GM23338 (cell line): ENCODE measurements around the gene TOLLIP. TPM values are rescaled to one million over a fixed set of nuclear protein-coding genes. Genes with fewer than 3 reads are reported as not detected.

Source experiments
- ATAC-seq: fragments of 200-7000 bp; cut with Tn5 transposase; 3 replicates; pipeline ENCODE4 v1.9.1; 2020
- DNase-seq: peaks from one replicate; pipeline ENCODE4 v3.0.0-alpha.2; 2015; ENCODE audit warnings: low spot score
- H2AFZ ChIP-seq: fragments of 200-600 bp; sonication (generic); 2 replicates; pipeline ENCODE4 v1.8.0; 2016; ENCODE audit warnings: antibody characterized with exemption, mild to moderate bottlenecking, moderate library complexity
- H3F3A ChIP-seq: fragments of 200-600 bp; sonication (generic); replicated peaks from 2 replicates; pipeline ENCODE4 v1.8.0; 2017; ENCODE audit warnings: antibody characterized with exemption, mixed run types, low read depth
- H3K27ac ChIP-seq: fragments of 200-600 bp; sonication (generic); 2 replicates; pipeline ENCODE4 v1.6.1; 2016; ENCODE audit warnings: low read depth
- H3K27me3 ChIP-seq: fragments of 200-600 bp; sonication (generic); 2 replicates; pipeline ENCODE4 v1.8.0; 2016; ENCODE audit warnings: mild to moderate bottlenecking, mixed run types, moderate library complexity; ENCODE audit not compliant: insufficient read depth
- H3K36me3 ChIP-seq: fragments of 200-600 bp; sonication (generic); 2 replicates; pipeline ENCODE4 v1.8.0; 2016; ENCODE audit warnings: mild to moderate bottlenecking; ENCODE audit not compliant: insufficient read depth
- H3K4me1 ChIP-seq: fragments of 200-600 bp; sonication (generic); 2 replicates; pipeline ENCODE4 v1.8.0; 2016; ENCODE audit warnings: mild to moderate bottlenecking, moderate library complexity; ENCODE audit not compliant: insufficient read depth
- H3K4me2 ChIP-seq: fragments of 200-600 bp; sonication (generic); 2 replicates; pipeline ENCODE4 v1.7.1; 2017; ENCODE audit warnings: mixed run types
- H3K4me3 ChIP-seq: fragments of 200-600 bp; sonication (generic); 2 replicates; pipeline ENCODE4 v1.6.1; 2016; ENCODE audit warnings: mixed run types
- H3K79me2 ChIP-seq: fragments of 200-600 bp; sonication (generic); replicated peaks from 2 replicates; pipeline ENCODE4 v1.8.0; 2017; ENCODE audit warnings: mild to moderate bottlenecking; ENCODE audit not compliant: insufficient read depth
- H3K9me2 ChIP-seq: fragments of 200-600 bp; sonication (generic); 2 replicates; pipeline ENCODE4 v1.8.0; 2017; ENCODE audit not compliant: insufficient read depth
- H4K20me1 ChIP-seq: fragments of 200-600 bp; sonication (generic); replicated peaks from 2 replicates; pipeline ENCODE4 v1.8.0; 2017; ENCODE audit warnings: mild to moderate bottlenecking; ENCODE audit not compliant: insufficient read depth
- H3K27ac Mint-ChIP-seq: 2 replicates; pipeline ENCODE4 v1.8.0; 2020; ENCODE audit warnings: inconsistent platforms, mild to moderate bottlenecking, moderate library complexity, mixed read lengths
- H3K27me3 Mint-ChIP-seq: 3 replicates; pipeline ENCODE4 v1.8.0; 2022; ENCODE audit warnings: low read depth, mild to moderate bottlenecking, moderate library complexity, mixed read lengths, inconsistent platforms; ENCODE audit not compliant: insufficient read depth, poor library complexity
- H3K36me3 Mint-ChIP-seq: 3 replicates; pipeline ENCODE4 v1.8.0; 2021; ENCODE audit warnings: low read depth, mild to moderate bottlenecking, inconsistent platforms, moderate library complexity, mixed read lengths
- H3K4me1 Mint-ChIP-seq: 3 replicates; pipeline ENCODE4 v1.8.0; 2020; ENCODE audit warnings: mild to moderate bottlenecking, inconsistent platforms, mixed read lengths
- H3K4me3 Mint-ChIP-seq: 3 replicates; pipeline ENCODE4 v1.8.0; 2021; ENCODE audit warnings: moderate library complexity, mild to moderate bottlenecking, inconsistent platforms, mixed read lengths
- H3K9me3 Mint-ChIP-seq: 3 replicates; pipeline ENCODE4 v1.8.0; 2020; ENCODE audit warnings: moderate library complexity, mild to moderate bottlenecking, inconsistent platforms, mixed read lengths
- CREB1 ChIP-seq: fragments of 250-450 bp; sonication (Bioruptor Pico); IDR thresholded peaks from 2 replicates; pipeline ENCODE4 v1.5.0; 2020; ENCODE audit warnings: low read depth, mild to moderate bottlenecking, moderate library complexity
- EZH2phosphoT487 ChIP-seq: fragments of 200-600 bp; sonication (generic); IDR thresholded peaks from one replicate; pipeline ENCODE4 v1.8.1; 2018; ENCODE audit warnings: antibody characterized with exemption; ENCODE audit not compliant: unreplicated experiment
- JUNB ChIP-seq: IDR thresholded peaks from one replicate; pipeline ENCODE4 v1.6.1; 2016; ENCODE audit warnings: antibody characterized with exemption; ENCODE audit not compliant: unreplicated experiment
- POLR2AphosphoS5 ChIP-seq: IDR thresholded peaks from 2 replicates; pipeline ENCODE4 v1.6.1; 2016; ENCODE audit warnings: antibody characterized with exemption, low read depth
- REST ChIP-seq: IDR thresholded peaks from one replicate; pipeline ENCODE4 v1.6.1; 2018; ENCODE audit warnings: antibody characterized with exemption; ENCODE audit not compliant: unreplicated experiment
- STAT1 ChIP-seq: IDR thresholded peaks from one replicate; pipeline ENCODE4 v1.6.1; 2016; ENCODE audit warnings: antibody characterized with exemption; ENCODE audit not compliant: unreplicated experiment
- ZNF114 ChIP-seq: fragments of 250-450 bp; sonication (Bioruptor Pico); IDR thresholded peaks from 2 replicates; pipeline ENCODE4 v1.5.0; 2020; ENCODE audit warnings: mild to moderate bottlenecking, moderate library complexity
- polyA plus RNA-seq: library from polyadenylated mRNA; unstranded; fragments of >200 nt; fragmentation: Nextera tagmentation; extraction: Ambion mirVana; gene quantifications from 2 replicates; pipeline ENCODE4 v1.2.1, GENCODE V29; 2016
- total RNA-seq: library from RNA; depleted of rRNA; stranded (reverse); fragments of >200 nt; shearing (Covaris generic); gene quantifications from 2 replicates; pipeline ENCODE4 v1.2.3, GENCODE V29; 2014
- TF ChIP-seq, protein P1 (sequence below), 2 experiments: fragments of 200-600 bp in 1 of 2; sonication (generic) in 1 of 2; conservative IDR thresholded peaks; 2 replicates each; pipeline versions ENCODE4 v1.5.1 to v1.6.1; 2016 to 2017; ENCODE audit warnings: antibody characterized with exemption in 2 of 2, low read depth in 2 of 2, mild to moderate bottlenecking in 2 of 2, moderate library complexity in 1 of 2
- TF ChIP-seq, protein P2 (sequence below): IDR thresholded peaks from 2 replicates; pipeline ENCODE4 v1.6.1; 2016; ENCODE audit warnings: antibody characterized with exemption

Gene TOLLIP
- total and polyA plus RNA-seq, 2 experiments from 2014 or later = 13.5 to 18.0 TPM

GRCh38 chr11:1303126-1303821 is 6.2 kb downstream of the TOLLIP start:
- H3F3A ChIP-seq = no peaks in the 10 kb centered on the region
- no peak overlapping the region for H3K27ac ChIP-seq
- Mint-ChIP-seq H3K4me3 (no peak overlapping the region), H3K9me3 (no peaks in the 10 kb centered on the region; the same call in 2 of the 3 replicates), H3K4me1 (peaks cover 33% of the 10 kb centered on the region), H3K36me3 (no peaks in the 10 kb centered on the region), H3K27me3 (peaks cover 7% of the 10 kb centered on the region), H3K27ac (peak overlapping the region; percentile 52; the same call in 1 of the 2 replicates)
- no peaks in the 10 kb centered on the region for H3K9me2 ChIP-seq
- ATAC-seq (peak; percentile 73), DNase-seq (peak; percentile 70)
- H3K27me3 ChIP-seq = no peaks in the 10 kb centered on the region
- H3K36me3 ChIP-seq = no peaks in the 10 kb centered on the region
- 0 out of 2 replicates have a peak, but pooled peaks cover 5% of the 10 kb centered on the region for H3K4me1 ChIP-seq
- H3K4me3 ChIP-seq = no peak overlapping the region
- H2AFZ ChIP-seq = no peak overlapping the region
- H3K4me2 ChIP-seq = no peak overlapping the region
- H4K20me1 ChIP-seq = peaks cover 5% of the 10 kb centered on the region; the same call in 1 of the 2 replicates
- TF ChIP-seq CREB1 (CRISPR knock-in tag) = no peak
- TF ChIP-seq STAT1 = no peak
- TF ChIP-seq, protein P1, sequence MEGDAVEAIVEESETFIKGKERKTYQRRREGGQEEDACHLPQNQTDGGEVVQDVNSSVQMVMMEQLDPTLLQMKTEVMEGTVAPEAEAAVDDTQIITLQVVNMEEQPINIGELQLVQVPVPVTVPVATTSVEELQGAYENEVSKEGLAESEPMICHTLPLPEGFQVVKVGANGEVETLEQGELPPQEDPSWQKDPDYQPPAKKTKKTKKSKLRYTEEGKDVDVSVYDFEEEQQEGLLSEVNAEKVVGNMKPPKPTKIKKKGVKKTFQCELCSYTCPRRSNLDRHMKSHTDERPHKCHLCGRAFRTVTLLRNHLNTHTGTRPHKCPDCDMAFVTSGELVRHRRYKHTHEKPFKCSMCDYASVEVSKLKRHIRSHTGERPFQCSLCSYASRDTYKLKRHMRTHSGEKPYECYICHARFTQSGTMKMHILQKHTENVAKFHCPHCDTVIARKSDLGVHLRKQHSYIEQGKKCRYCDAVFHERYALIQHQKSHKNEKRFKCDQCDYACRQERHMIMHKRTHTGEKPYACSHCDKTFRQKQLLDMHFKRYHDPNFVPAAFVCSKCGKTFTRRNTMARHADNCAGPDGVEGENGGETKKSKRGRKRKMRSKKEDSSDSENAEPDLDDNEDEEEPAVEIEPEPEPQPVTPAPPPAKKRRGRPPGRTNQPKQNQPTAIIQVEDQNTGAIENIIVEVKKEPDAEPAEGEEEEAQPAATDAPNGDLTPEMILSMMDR (conservative IDR thresholded peaks at IDR 0.05; ENCODE audit: low read depth in 2 of 2) = peak; percentile 57 to 76
- H3K79me2 ChIP-seq = peaks cover 85% of the 10 kb centered on the region

DNA sequence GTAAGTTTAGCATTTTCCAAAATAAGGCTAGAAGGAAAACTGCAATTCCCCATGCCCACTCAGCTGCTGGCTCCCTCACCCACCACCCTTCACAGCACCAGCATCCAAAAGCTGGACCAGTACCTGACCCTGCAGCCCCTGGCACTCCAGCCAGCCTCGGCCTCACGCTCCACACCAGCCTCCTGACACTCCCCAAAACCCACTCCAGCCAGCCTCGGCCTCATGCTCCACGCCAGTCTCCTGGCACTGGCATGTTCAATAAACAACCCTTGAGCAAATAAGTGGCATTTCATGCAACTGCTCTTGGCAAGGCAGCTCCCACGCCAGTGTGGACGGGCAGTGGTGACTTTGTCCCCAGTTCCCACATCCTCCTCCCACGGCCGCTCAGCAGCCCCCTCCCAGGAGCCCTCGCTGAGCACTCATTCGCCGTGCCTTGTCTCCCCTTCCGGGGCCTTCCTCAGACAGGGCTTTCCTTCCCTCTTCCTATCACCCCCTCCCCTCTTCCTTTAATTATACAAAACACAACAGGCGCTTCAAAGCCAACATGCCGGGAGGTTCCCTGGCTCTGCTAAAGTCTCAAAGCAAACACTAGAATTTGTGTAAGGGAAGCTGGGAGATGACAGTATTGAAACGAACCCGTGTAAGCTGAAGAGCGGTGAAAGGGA is 6.8 kb downstream of the TOLLIP start:
- DNase-seq (no peak), ATAC-seq (no peak)
- Histone ChIP-seq H4K20me1 (peaks cover 2% of the 10 kb centered on the region; the same call in 1 of the 2 replicates), H3K4me3 (no peak overlapping the region), H3K9me2 (no peaks in the 10 kb centered on the region), H3K36me3 (no peaks in the 10 kb centered on the region), H3K27ac (no peak overlapping the region), H3K4me1 (0 out of 2 replicates have a peak, but pooled peaks cover 5% of the 10 kb centered on the region), H3K27me3 (no peaks in the 10 kb centered on the region), H3K79me2 (peaks cover 85% of the 10 kb centered on the region), H3F3A (no peaks in the 10 kb centered on the region), H3K4me2 (no peak overlapping the region), H2AFZ (no peak overlapping the region)
- Mint-ChIP-seq H3K36me3 (no peaks in the 10 kb centered on the region), H3K4me1 (peaks cover 31% of the 10 kb centered on the region), H3K27me3 (peaks cover 7% of the 10 kb centered on the region), H3K4me3 (no peak overlapping the region), H3K27ac (no peak overlapping the region; the same call in 1 of the 2 replicates), H3K9me3 (no peaks in the 10 kb centered on the region; the same call in 2 of the 3 replicates)
- TF ChIP-seq, protein P2, sequence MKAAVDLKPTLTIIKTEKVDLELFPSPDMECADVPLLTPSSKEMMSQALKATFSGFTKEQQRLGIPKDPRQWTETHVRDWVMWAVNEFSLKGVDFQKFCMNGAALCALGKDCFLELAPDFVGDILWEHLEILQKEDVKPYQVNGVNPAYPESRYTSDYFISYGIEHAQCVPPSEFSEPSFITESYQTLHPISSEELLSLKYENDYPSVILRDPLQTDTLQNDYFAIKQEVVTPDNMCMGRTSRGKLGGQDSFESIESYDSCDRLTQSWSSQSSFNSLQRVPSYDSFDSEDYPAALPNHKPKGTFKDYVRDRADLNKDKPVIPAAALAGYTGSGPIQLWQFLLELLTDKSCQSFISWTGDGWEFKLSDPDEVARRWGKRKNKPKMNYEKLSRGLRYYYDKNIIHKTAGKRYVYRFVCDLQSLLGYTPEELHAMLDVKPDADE = no peak
- TF ChIP-seq POLR2AphosphoS5 = no peak
- TF ChIP-seq JUNB = no peak
- no peak for TF ChIP-seq CREB1 (CRISPR knock-in tag)
- TF ChIP-seq EZH2phosphoT487 = no peak
- TF ChIP-seq REST = no peak
- TF ChIP-seq ZNF114 (CRISPR knock-in tag) = no peak
